Panc1 (cell line): ENCODE data around the gene FARP2.

Source experiments
- POLR2AphosphoS5 ChIP-seq: IDR thresholded peaks from 2 replicates; pipeline ENCODE4 v1.6.1; 2012; ENCODE audit warnings: mild to moderate bottlenecking, low read depth, low read length, moderate library complexity
- SIN3A ChIP-seq: IDR thresholded peaks from 2 replicates; pipeline ENCODE4 v1.6.1; 2012; ENCODE audit warnings: low read depth, mild to moderate bottlenecking, low read length, moderate library complexity, borderline replicate concordance; ENCODE audit not compliant: insufficient read depth
- TCF7L2 ChIP-seq: IDR thresholded peaks from 2 replicates; pipeline ENCODE4 v1.6.1; 2011; ENCODE audit warnings: mild to moderate bottlenecking, low read depth, low read length, inconsistent platforms
- TF ChIP-seq, protein P1 (sequence below): fragments of 450-650 bp; IDR thresholded peaks from 2 replicates; pipeline ENCODE4 v1.5.1; 2017; ENCODE audit warnings: mild to moderate bottlenecking
- TF ChIP-seq, protein P2 (sequence below), 2 experiments: IDR thresholded peaks; 2 replicates each; pipeline ENCODE4 v1.6.1; 2011 to 2012; ENCODE audit warnings: low read depth in 2 of 2, control low read depth in 1 of 2, low read length in 1 of 2, mild to moderate bottlenecking in 1 of 2, moderate library complexity in 1 of 2; ENCODE audit not compliant: insufficient read depth in 1 of 2

DNA sequence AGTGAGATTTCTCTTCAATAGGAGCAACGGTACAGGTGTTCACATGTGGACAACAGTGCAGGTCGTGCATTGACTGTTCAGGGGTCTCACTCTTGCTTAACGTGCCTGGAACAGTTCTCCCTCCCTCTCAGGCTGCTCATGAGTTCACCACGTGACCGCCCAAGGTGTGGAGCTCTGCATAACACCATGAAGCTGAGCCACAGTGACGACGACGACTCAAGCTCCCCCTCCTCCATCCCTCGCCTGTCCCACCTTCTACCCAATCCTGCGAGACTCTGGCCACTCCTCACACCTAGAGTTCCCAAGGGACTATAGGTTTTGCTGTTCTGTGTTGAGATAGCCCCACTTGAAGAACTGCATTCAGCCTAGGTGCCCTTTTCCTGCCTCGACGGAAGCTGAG is 109.5 kb downstream of the FARP2 start:
- no peak for TF ChIP-seq POLR2AphosphoS5
- TF ChIP-seq, protein P1, sequence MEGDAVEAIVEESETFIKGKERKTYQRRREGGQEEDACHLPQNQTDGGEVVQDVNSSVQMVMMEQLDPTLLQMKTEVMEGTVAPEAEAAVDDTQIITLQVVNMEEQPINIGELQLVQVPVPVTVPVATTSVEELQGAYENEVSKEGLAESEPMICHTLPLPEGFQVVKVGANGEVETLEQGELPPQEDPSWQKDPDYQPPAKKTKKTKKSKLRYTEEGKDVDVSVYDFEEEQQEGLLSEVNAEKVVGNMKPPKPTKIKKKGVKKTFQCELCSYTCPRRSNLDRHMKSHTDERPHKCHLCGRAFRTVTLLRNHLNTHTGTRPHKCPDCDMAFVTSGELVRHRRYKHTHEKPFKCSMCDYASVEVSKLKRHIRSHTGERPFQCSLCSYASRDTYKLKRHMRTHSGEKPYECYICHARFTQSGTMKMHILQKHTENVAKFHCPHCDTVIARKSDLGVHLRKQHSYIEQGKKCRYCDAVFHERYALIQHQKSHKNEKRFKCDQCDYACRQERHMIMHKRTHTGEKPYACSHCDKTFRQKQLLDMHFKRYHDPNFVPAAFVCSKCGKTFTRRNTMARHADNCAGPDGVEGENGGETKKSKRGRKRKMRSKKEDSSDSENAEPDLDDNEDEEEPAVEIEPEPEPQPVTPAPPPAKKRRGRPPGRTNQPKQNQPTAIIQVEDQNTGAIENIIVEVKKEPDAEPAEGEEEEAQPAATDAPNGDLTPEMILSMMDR = no peak
- no peak for TF ChIP-seq TCF7L2
- TF ChIP-seq, protein P2, sequence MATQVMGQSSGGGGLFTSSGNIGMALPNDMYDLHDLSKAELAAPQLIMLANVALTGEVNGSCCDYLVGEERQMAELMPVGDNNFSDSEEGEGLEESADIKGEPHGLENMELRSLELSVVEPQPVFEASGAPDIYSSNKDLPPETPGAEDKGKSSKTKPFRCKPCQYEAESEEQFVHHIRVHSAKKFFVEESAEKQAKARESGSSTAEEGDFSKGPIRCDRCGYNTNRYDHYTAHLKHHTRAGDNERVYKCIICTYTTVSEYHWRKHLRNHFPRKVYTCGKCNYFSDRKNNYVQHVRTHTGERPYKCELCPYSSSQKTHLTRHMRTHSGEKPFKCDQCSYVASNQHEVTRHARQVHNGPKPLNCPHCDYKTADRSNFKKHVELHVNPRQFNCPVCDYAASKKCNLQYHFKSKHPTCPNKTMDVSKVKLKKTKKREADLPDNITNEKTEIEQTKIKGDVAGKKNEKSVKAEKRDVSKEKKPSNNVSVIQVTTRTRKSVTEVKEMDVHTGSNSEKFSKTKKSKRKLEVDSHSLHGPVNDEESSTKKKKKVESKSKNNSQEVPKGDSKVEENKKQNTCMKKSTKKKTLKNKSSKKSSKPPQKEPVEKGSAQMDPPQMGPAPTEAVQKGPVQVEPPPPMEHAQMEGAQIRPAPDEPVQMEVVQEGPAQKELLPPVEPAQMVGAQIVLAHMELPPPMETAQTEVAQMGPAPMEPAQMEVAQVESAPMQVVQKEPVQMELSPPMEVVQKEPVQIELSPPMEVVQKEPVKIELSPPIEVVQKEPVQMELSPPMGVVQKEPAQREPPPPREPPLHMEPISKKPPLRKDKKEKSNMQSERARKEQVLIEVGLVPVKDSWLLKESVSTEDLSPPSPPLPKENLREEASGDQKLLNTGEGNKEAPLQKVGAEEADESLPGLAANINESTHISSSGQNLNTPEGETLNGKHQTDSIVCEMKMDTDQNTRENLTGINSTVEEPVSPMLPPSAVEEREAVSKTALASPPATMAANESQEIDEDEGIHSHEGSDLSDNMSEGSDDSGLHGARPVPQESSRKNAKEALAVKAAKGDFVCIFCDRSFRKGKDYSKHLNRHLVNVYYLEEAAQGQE (IDR thresholded peaks at IDR 0.05; ENCODE audit: insufficient read depth in 1 of 2, low read depth in 2 of 2, low read length in 1 of 2) = no peak
- no peak for TF ChIP-seq SIN3A
